Activated CD8-positive, alpha-beta memory T cell treated with anti-CD3 and anti-CD28 coated beads, Interleukin-2, amount 50 U/mL, for 24 hours (primary cell): ENCODE data around the gene ARL13A.
"Not testable (repeated sequence)": the region's sequence is repeated elsewhere in the genome, so short reads cannot be mapped to it uniquely, and the experiment has no call there.

Experiments
- DNase-seq: peaks from one replicate; pipeline ENCODE4 v3.0.0-alpha.2; 2020; ENCODE audit errors: extremely low read depth

The ARL13A gene

DNA sequence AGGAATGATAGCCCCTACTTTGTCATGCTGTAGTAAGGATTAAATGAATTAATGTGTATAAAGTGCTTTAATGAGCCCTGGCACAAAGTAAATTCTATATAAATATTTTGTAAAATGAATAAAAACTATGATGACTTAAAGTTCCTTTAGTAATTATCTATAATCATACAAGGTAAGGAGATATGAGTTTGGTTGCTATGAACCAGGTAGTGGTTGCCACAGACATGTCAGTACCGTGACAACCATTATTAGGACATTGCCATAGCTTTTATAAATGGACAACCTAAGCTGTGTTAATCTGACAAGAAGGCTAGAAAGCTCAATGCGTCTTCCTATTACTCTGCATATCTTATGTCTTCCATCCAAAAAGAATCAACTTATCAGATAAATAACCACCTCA, at the start of gene ARL13A:
ARL13A (plus strand) TSS at position 301 of the 400 bp plus-strand sequence. CDS start 3,982 bp downstream, outside the sequence.
- no peak for DNase-seq

DNA sequence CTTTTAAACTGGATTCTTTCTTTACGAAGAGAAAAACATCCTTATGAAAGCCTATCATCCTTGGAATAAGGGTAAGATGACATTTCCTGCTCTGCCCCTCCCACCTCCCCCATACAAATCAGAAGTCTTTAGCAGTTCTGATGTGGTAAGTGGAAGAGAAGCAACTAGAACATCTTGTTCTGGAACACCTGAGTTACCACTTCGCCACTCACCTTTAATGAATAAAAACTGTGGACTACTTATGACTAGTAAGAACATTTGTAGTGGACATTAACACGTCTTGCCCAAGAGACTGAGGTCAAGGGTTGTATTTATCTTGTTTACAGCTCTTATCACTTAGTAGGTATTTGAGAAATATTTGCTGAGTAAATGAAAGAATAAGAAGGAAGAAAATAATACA, 45.1 kb upstream of the ARL13A start:
- DNase-seq = no peak

DNA sequence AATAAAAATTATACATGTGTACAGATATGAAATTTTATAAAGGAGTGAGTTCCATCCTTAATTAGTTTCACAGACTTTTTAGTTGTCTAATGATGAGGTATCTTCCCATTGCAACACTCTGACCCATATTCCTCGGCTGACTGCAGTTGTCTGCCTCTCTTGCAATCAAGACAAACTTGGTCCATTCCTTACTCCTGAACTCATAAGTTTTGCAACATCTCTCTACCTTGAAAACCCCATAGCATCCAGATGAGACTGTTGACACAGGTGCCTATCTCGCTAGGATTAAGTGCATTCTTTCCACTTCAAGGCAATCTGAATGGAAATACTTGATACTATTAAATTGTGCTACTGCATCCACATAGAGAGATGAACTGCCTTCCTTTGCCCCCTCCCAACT, 43.1 kb upstream of the ARL13A start:
- DNase-seq = no peak

DNA sequence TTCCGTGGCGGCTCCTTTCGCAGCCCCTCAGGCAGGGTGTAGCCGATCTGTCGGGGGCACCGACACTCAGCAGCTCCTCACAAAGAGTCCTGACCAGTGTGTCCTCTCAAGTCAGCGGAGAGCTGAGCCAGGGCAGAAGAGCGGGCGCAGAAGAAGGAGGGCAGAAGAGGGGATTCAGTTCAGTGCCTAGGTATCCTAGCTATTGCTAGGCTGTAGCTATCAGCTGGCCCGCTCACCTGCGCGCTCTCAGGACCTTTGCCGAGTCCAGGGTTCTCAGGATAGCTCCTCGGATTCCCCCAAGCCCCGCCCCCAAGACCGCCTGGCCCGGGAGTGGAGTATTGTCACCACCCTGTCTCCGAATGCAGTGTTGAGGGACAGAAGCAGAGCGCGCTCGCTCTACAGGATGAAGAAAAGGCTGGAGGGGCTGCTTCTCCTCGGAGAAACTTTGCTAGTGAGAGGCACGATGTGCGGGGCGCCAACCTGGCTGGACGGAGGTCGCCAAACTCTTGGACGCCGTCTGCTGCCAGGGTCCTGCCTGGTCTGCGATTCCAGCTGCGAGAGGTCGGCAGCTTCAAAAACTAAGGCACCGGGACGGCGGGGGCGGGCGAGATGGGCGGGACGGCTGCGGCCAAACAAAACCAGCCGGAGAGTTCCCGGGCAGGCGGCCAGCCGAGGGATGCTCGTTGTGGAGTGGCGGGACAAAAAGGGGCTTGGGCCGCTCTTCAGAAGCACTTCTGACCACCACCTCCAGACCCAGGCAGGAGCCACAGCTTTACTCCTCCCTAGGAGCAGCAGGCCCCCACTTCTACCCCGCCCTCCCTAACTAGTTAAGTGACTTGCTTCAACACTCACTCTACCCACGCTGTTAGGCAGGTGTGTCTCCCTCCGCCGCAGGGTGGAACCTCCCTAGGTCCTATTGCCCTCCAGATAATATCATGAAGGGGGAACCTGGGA, 40.6 kb upstream of the ARL13A start, which contains the start of gene XKRX:
XKRX (minus strand) TSS at position 258 of the 954 bp plus-strand sequence. CDS start 613 bp downstream, outside the sequence.
- no peak for DNase-seq

DNA sequence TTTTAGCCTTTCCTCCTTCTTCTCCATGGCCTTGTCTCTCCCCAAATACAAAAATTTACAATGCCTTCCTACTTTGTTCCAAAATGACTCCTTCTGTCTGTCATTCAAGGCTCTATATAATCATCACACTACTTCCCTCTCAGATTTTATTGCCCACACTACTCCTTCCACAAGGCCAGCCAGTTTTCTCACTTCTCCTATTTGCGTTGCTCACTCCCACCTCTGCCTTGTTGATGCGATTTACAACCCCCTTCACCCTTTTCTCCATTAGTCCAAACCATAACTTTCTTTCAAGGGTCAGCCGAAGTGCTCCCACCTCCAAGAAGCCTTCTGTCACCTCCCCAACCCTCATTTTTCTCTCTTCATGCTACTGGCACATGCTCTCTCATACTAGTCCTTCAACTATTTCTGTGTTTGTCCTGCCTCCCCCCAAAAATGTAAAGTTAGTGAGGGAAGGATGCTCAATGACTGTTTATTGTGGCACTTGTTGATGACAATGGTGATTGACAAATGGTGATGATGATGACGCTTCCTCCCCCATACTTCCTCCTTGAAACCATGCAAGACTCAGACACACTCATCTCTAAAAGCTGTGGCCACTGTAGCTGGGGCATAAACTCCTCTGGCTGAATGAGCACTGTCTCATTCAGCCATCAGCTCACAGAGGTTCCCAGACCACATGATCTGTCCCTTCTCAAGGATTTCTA, 38.1 kb upstream of the ARL13A start:
- DNase-seq = no peak

DNA sequence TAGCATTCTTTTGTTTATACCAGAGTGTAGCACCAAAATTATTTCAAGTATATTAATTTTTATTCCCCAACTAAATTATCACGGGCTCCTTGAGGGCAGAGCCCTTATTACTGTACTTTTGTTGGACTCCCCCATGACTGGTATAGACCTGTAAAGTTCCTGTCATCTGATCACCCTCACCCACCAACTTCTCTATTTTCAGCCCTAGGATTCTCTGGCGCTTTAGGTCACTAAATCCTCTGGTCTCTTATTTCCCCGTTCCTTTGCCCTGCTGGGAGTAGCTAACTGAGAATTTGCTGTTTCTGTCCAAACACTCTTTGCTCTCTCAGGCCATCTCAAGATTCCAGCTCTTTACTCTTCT, 37.6 kb upstream of the ARL13A start:
- no peak for DNase-seq

DNA sequence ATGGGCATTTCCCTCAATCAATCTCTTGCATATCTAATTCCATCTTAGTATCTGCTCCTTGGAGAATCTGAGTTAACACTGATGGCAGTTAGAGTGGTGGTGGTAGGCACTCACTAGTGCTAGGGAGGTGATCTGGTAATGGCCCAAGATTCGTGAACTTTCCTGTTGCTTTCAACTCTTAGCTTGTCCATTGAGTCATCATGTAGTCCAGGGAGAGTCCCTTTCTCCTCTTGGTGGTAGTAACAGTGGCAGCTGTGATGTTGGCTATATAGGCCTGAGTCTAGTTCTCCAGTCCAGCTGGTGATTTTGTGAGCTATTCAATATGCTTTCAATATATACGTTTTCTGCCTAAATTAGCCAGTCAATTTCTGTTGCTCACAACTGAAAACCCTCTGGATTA, 33.7 kb upstream of the ARL13A start:
- no peak for DNase-seq

DNA sequence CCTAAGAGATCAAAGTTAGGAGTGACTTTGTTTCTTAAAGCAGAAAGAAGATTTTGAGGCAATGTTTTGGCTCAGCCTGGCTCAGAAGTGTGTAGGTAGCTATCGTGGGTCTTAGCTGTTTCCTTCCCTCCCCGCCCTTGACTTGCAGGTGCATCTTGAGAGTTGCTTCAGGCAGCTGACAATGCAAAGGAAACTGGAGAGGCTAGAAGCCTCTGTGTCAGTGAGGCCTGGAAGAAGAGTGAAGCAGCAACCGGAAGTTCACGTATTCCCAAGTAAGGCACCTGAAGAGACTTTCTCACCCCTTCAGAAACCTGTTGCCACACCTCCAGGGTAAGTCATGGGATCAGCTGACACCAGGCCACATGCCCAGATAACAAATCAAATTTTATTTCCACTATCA, 30.2 kb upstream of the ARL13A start:
- DNase-seq = no peak

DNA sequence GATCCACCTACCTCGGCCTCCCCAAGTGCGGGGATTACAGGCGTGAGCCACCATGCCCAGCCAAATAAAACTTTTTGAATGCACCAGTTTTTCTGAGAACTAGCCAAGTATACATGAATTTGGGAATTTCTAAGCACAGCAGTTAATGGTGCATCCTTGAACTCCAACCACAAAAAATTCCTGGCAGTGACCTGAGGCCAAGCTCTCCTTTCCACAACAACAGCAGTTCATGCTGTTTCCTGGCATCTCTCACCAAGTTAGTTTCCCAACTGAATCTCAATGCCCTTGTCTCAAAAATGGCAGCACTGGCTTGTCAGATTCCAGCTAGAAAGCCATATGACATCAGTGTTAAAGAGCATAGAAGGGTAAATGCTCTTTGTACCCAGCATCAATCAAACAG, 24.9 kb upstream of the ARL13A start:
- DNase-seq = no peak

DNA sequence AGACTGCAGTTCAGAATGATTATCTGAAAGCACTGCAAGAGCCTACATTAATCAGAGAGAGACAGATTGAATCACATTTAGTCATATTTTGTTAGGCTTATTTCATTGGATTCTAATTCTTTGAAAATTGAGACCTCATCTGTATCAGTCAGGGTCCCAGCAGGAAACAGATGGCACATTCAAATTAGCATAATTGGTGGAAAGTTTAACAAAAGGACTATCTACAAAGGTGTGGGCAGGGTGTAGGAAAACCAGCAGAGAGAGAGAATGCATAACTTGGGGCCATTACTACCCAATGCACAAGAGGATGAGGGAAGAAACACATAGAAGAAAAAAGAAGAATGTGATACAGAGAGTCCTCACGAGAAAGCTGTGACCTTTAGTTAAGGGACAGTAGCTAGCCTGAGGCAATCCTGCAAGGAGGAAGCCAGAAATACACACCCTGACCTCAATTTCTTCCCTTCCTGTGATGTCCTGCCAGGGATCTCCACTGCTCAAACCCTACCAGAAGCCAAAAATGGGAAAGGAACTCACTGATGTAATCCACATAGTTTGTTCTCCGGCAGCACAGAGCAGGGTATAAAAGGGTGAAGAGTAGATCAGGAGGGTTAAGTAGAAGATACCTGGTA, 23.1 kb upstream of the ARL13A start:
- no peak for DNase-seq

DNA sequence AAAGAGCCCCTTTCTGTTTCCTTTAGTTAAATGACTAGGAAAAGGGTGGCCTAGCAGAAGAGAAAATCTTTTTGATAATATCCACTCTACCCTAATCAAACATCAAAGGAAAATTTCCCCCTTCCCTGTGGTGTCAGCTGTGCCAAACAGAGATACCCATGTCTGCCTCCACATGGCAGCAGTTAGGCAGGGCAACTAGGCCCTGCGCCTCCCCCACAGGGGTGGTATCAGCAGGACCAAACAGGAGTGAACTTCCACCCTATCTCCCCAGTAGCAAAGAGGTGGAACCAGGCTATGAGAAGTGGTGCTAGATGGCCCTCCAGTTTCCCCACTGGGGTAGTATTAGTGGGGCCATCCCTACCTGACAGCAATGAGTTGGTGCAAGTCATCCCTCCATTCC, 21.0 kb upstream of the ARL13A start:
- DNase-seq = no peak

DNA sequence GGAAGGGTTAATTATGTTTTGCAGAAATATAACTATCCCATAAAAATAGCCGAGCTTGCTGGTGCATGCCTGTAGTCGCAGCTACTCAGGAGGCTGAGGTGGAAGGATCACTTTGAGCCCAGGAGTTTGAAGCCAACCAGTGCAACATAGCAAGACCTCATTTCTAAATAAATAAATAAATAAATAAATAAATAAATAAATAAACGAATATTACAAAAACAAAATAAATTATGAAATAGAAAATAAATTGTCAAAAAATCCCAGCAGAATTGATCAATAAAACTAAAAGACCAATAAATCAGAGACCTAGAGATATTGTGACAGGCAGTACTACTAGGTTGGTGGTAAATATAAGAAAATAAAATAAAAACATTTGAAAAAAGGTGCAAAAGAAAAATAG, 6.7 kb upstream of the ARL13A start:
- no peak for DNase-seq

DNA sequence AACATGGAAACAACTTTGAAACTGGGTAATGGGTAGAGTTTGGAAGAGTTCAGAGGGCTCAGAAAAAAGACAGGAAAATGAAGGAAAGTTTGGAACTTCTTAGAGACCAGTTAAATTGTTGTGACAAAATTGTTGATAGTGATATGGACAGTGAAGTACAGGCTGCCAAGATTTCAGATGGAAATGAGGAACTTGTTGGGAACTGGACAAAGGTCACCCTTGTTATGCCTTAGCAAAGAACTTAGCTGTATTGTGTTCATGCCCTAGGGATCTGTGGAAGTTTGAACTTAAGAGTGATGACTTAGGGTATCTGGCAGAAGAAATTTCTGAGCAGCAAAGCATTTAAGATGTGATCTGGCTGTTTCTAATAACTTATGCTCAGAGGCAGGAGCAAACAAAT, 5.1 kb upstream of the ARL13A start:
- DNase-seq = no peak

DNA sequence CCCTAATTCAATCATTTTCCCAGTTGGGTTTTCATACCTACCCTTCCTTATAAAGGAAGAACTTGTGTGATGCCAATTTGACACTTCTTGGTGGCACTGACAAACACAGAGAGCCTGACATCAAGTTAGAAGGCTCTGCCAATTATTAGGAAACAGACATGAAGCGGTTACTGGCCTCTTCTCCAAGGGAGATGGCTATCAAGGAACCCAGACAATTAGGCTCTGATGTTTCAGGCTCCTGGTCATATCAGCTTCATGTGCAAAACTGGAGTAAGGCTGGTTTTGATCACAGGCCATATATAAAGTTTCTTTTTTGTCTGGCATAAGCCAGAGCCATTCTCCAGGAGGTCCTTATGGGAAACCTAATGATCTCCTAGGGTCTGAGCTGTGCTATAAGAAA, 428 bp downstream of the ARL13A start:
- no peak for DNase-seq

DNA sequence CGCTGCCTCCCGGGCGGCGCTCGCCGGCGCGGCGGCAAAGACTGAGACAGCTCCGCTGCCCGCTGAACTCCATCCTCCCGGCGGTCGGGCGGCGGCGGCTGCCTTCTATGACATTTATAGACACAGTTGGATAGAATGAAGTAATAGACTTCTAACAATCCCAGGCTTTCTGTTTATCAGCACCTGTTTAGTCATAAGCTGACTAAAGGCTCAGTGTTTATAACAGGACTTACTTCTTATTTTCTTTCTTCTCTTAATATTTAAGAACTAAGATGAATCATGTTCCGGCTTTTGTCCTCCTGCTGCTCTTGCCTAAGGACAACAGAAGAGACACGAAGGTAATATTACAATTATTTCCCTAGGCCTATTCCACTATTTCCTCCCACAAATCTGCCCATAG, 3.9 kb downstream of the ARL13A start:
- DNase-seq = no peak

DNA sequence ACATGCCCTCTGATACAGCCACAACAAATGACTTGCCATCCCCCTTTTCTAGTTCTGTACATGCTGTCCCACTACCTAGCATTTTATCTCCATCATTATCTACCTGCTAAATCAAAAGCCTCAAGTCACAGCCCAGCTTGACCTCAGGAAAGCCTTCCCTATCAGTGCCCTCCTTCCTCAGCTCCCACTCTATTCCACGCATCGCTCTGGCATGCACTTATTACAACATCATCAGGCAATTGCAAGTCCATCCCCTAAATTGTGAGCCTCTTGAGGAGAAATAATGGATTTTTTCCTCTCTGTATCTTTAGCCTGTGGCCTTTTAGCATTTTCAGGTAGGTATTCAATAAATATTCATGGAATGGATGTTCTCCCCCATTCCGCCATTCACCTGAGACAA, 5.7 kb downstream of the ARL13A start:
- no peak for DNase-seq

DNA sequence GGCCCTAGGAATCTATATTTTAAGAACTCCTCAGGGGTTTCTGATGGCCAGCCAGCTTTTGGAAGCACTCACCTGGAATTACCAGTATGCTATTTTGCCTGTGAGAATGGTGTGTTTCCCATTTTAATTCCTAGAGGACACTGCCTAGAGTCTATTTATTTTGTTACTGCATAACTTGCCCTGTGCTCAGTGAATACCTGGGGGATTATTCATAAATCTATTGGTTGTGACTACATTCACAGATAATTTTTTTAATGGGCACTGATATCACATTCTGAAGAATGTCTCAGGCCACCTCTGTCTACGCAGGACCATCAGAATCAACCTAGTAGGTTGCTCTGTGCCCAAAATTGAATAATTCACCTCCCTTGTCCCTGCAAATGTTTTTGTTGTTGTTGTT, 6.7 kb downstream of the ARL13A start:
- no peak for DNase-seq

DNA sequence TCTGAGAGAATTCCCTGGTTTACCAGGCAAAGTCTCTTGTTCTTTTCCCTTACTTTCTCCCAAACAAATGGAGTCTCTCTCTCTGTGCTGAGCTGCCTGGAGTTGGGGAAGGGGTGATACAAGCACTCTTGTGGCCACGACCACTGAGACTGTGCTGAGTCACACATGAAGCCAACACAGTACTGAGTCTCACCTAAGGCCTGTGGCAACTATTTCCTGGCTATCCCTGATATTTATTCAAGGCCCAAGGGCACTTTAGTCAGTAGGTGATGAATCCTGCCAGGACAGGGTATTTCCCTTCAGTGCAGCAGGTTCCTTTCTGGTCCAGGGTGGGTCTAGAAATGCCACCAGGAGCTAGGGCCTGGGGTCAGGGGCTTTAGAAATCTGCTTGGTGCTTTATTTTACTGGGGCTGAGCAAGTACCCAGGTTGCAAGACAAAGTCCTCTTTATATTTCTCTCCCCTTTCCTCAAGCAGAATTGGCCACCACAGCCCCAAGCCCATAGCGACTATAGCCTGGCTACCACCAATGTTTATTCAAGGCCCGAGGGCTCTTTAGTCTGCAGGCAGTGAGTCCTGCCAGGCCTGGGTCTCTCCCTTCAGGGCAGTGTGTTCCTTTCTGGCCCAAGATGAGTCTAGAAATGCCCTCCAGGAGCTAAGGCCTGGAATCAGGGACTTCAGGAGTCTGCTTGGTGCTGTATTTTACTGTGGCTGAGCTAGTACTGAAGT, 10.5 kb downstream of the ARL13A start:
- DNase-seq = no peak

DNA sequence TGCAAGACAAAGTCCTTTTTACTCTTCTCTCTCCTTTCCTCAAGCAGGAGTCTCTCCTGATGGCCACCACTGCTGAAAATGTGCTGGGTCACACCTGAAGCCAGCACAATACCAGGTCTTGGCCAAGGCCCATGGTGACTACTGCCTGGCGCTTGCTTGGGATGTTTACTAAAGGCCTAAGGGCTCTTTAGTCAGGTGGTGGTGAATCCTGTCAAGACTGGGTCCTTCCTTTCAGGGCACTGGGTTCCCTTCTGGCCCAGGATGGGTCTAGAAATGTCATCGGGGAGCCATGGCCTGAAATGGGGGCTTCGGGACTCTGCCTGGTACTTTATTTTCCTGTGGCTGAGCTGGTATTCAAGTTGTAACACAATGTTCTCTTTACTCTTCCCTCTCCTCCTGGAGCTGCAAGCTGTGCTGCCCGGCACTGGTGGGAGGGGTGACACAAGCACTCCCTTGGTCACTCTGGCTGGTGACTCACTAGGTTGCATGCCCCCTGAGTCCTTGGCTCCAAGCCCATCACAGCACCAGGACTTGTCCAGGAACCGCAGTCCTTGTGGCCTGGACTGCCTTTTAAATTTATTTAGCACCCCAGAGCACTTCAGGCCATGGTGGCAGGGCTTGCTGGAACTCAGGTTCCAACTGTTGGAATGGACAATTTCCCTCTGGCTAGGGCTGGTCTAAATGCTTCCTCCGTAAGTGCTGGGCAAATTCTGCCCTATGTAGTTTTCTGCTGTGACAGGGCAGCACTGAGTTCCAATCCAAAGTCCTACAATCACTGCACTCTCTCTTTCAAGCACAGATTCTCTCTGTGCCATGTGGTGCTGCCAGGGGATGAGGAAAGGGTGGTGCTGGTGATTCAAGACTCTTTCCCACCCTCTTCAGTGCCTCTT, 11.3 kb downstream of the ARL13A start:
- no peak for DNase-seq

DNA sequence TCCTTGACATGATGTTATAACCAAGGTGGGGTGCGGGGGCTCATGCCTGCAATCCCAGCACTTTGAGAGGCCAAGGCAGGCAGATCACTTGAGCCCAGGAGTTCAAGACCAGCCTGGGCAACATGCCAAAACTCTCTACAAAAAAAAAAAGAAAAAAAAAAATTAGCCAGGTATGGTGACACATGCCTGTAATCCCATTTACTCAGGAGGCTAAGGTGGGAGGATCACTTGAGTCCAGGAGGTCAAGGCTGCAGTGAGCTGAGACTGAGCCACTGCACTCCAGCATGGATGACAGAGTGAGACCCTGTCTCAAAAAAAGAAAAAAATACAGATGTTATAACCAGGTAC, 12.0 kb downstream of the ARL13A start:
- DNase-seq = not testable (repeated sequence)

DNA sequence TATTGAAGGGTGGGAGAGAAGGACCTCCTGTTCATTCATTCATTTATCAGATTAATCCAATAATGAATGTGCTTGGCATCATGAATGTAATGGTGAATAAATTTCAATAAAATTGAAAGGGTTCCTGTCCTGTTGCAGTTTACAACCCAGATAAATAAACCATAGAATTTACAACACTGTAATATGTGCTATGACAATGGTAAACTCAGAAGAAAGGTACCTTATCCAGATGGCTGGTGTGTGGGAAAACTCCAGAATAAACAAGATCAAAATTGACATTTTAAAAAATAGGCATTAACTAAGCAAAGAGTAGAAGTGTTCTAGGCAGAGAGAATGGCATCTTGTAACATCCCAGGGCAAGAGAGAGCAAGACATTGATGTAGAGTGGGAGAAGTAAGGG, 15.3 kb downstream of the ARL13A start:
- DNase-seq = no peak
